Osteoblast (primary cell): ENCODE data around the gene CHKB. TPM values are rescaled to one million over a fixed set of nuclear protein-coding genes. Genes with fewer than 3 reads are reported as not detected.

Experiments used
- DNase-seq: peaks from one replicate; pipeline ENCODE4 v3.0.0; 2011; ENCODE audit warnings: low spot score, mixed read lengths; ENCODE audit not compliant: insufficient read length; ENCODE audit errors: missing footprints
- H2AFZ ChIP-seq: 2 replicates; pipeline ENCODE4 v1.6.0; 2011; ENCODE audit warnings: mild to moderate bottlenecking, low read length
- H3K27ac ChIP-seq: 2 replicates; pipeline ENCODE4 v1.5.1; 2011; ENCODE audit warnings: mild to moderate bottlenecking, low read depth, low read length, moderate library complexity
- H3K27me3 ChIP-seq: 2 replicates; pipeline ENCODE4 v1.6.0; 2012; ENCODE audit warnings: mild to moderate bottlenecking, control low read depth, inconsistent platforms, low read length, moderate library complexity; ENCODE audit not compliant: insufficient read depth
- H3K36me3 ChIP-seq: 2 replicates; pipeline ENCODE4 v1.5.1; 2011; ENCODE audit warnings: mild to moderate bottlenecking, low read length, control low read depth, moderate library complexity; ENCODE audit not compliant: insufficient read depth
- H3K4me1 ChIP-seq: 2 replicates; pipeline ENCODE4 v1.5.1; 2011; ENCODE audit warnings: mild to moderate bottlenecking, low read length, control low read depth, moderate library complexity; ENCODE audit not compliant: insufficient read depth
- H3K4me2 ChIP-seq: 2 replicates; pipeline ENCODE4 v1.6.0; 2011; ENCODE audit warnings: mild to moderate bottlenecking, low read length; ENCODE audit not compliant: insufficient read depth
- H3K4me3 ChIP-seq: fragments of 200-600 bp; sonication (generic); 3 replicates; pipeline ENCODE4 v1.5.1; 2012; ENCODE audit warnings: mild to moderate bottlenecking, low read length, inconsistent platforms; ENCODE audit not compliant: insufficient read depth
- H3K79me2 ChIP-seq: 2 replicates; pipeline ENCODE4 v1.6.0; 2012; ENCODE audit warnings: mild to moderate bottlenecking, low read length, control low read depth, inconsistent platforms; ENCODE audit not compliant: insufficient read depth
- H3K9me3 ChIP-seq: 2 replicates; pipeline ENCODE4 v1.5.1; 2011; ENCODE audit warnings: low read depth, low read length, control low read depth
- H4K20me1 ChIP-seq: 2 replicates; pipeline ENCODE4 v1.6.0; 2012; ENCODE audit warnings: mild to moderate bottlenecking, low read length, control low read depth; ENCODE audit not compliant: insufficient read depth
- CTCF ChIP-seq: IDR thresholded peaks from 2 replicates; pipeline ENCODE4 v1.5.1; 2011; ENCODE audit warnings: mild to moderate bottlenecking, low read depth, low read length, moderate library complexity; ENCODE audit errors: extremely low read depth
- total RNA-seq: library from RNA; depleted of rRNA; stranded (reverse); fragments of >200 nt; gene quantifications from 2 replicates; pipeline ENCODE4 v1.2.3, GENCODE V29; 2012

Gene CHKB
- total RNA-seq, 1 donor = 28.6 TPM

GRCh38 chr22:50532824-50533796 lies 49.5 kb downstream of the CHKB start:
- Histone ChIP-seq H3K79me2 (no peaks in the 10 kb centered on the region), H3K27me3 (no peaks in the 10 kb centered on the region), H2AFZ (no peak overlapping the region), H3K27ac (peak overlapping the region; percentile 15), H3K36me3 (no peaks in the 10 kb centered on the region), H3K4me1 (peaks cover 19% of the 10 kb centered on the region), H3K4me2 (no peak overlapping the region), H4K20me1 (peaks cover 6% of the 10 kb centered on the region), H3K4me3 (no peak overlapping the region), H3K9me3 (no peaks in the 10 kb centered on the region)
- peak; percentile 36 for DNase-seq
- TF ChIP-seq CTCF = no peak

- H3K79me2 ChIP-seq = no peaks in the 10 kb centered on the region
- peak overlapping the region; percentile 33 for H3K27ac ChIP-seq
- H3K9me3 ChIP-seq = no peaks in the 10 kb centered on the region
- no peak for TF ChIP-seq CTCF
- peaks cover 20% of the 10 kb centered on the region for H3K4me1 ChIP-seq
- H4K20me1 ChIP-seq = peaks cover 6% of the 10 kb centered on the region
- no peaks in the 10 kb centered on the region for H3K27me3 ChIP-seq
- DNase-seq = peak; percentile 97
- no peaks in the 10 kb centered on the region for H3K36me3 ChIP-seq
- peak overlapping the region; percentile 29 for H2AFZ ChIP-seq
- H3K4me3 ChIP-seq = peak overlapping the region; percentile 74
- peak overlapping the region; percentile 91 for H3K4me2 ChIP-seq
Observed at GRCh38 chr22:50531962-50532674, 50.5 kb downstream of the CHKB start.

- DNase-seq = peak; percentile 87
- Histone ChIP-seq H3K27ac (peak overlapping the region; percentile 60), H3K4me3 (peak overlapping the region; percentile 74), H3K4me2 (peak overlapping the region; percentile 91), H3K4me1 (peaks cover 25% of the 10 kb centered on the region), H3K36me3 (no peaks in the 10 kb centered on the region), H3K27me3 (no peaks in the 10 kb centered on the region), H4K20me1 (peaks cover 6% of the 10 kb centered on the region), H2AFZ (no peak overlapping the region), H3K9me3 (no peaks in the 10 kb centered on the region), H3K79me2 (no peaks in the 10 kb centered on the region)
- TF ChIP-seq CTCF = no peak
Observed at GRCh38 chr22:50531546-50531961, 51.1 kb downstream of the CHKB start.
